ENCODE results near the gene PDZRN3. TPM values are rescaled to one million over a fixed set of nuclear protein-coding genes. Genes with fewer than 3 reads are reported as not detected.
"Not testable (repeated sequence)": the region's sequence is repeated elsewhere in the genome, so short reads cannot be mapped to it uniquely, and the experiment has no call there.

Gene PDZRN3
- total RNA-seq, 2 experiments from 2014 or later: not detected

DNA sequence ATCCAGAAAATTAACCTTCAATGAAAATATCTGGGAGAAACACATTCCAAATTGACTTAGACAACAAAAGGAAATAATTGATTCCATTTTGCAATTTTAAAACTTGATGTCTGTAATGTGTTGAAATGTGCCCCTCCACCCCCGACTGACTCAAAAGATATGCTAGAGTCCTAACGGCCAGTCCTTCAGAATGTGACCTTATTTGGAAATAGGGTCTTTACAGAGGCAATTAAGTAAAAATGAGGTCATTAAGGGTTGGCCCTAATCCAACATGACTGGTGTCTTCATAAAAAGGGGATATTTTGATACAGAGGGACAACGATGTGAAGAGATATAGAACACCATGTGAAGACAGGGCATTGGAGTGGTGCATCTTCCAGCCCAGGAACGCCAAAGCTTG lies 153.9 kb downstream of the PDZRN3 start:
- no peak overlapping the region for H3K4me3 Mint-ChIP-seq
- ATAC-seq (no peak), DNase-seq (no peak)
- H3K9me3 Mint-ChIP-seq: peaks cover 2% of the 10 kb centered on the region
- H3K27ac Mint-ChIP-seq: no peak overlapping the region
- H3K27me3 Mint-ChIP-seq: peaks cover 11% of the 10 kb centered on the region
- no peaks in the 10 kb centered on the region for H3K4me1 Mint-ChIP-seq (ENCODE audit: low read depth)
- intact Hi-C loops (cut with micrococcal nuclease): no loop called here
- TF ChIP-seq, protein P1, sequence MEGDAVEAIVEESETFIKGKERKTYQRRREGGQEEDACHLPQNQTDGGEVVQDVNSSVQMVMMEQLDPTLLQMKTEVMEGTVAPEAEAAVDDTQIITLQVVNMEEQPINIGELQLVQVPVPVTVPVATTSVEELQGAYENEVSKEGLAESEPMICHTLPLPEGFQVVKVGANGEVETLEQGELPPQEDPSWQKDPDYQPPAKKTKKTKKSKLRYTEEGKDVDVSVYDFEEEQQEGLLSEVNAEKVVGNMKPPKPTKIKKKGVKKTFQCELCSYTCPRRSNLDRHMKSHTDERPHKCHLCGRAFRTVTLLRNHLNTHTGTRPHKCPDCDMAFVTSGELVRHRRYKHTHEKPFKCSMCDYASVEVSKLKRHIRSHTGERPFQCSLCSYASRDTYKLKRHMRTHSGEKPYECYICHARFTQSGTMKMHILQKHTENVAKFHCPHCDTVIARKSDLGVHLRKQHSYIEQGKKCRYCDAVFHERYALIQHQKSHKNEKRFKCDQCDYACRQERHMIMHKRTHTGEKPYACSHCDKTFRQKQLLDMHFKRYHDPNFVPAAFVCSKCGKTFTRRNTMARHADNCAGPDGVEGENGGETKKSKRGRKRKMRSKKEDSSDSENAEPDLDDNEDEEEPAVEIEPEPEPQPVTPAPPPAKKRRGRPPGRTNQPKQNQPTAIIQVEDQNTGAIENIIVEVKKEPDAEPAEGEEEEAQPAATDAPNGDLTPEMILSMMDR (IDR thresholded peaks at IDR 0.05): no peak
- CTCF ChIA-PET: interaction anchor here (0.8 kb wide), 1 partner anchor 37 kb away, joined by 3 read pairs; no protein-coding TSS in a partner anchor
- no peaks in the 10 kb centered on the region for H3K36me3 Mint-ChIP-seq (ENCODE audit: low read depth)
- POLR2A ChIA-PET: no interaction called here

DNA sequence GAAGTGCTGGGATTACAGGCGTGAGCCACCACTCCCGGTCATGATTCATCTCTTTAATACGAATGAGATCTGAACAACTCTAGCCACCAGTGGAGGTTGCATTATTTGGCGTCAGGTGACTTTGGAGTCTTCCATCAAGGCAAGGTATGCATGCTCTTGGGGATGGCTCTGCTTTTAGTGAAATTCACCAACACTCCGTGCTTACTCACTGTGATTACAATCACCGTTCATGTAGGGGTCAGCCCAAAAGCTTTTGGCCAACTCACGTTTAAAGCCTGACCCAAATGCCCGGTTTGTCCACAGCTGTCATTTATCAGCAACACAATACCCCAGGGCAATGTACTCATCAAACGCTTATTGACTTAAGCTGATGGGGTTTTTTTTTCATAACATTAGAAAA lies 155.4 kb downstream of the PDZRN3 start:
- POLR2A ChIA-PET: no interaction called here
- H3K27ac Mint-ChIP-seq: no peak overlapping the region

DNA sequence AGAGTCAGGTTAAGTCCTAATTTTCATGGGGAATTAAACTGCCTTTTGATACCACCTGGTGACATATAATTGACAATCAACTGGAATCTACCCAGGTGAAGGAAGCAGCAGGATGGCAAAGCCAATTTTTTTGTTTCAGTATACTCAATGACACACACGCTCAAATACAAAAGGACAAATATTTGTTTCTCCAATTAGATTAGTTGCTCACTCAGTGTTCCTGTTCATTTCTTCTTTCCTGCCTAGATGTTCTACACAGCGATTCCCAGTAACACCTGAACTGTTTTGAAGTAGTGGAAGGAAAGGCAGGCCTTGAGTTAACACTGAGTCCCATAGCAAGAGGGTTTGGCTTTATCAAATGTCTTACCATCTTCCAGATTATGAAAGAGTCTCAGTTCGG lies 157.5 kb downstream of the PDZRN3 start:
- H3K27me3 Mint-ChIP-seq: peaks cover 5% of the 10 kb centered on the region
- no peak overlapping the region for H3K27ac Mint-ChIP-seq
- no peaks in the 10 kb centered on the region for H3K4me1 Mint-ChIP-seq (ENCODE audit: low read depth)
- H3K4me3 Mint-ChIP-seq: no peak overlapping the region
- ChIA-PET CTCF (no interaction called here), POLR2A (no interaction called here)
- TF ChIP-seq, protein P1 (IDR thresholded peaks at IDR 0.05): no peak
- intact Hi-C loops (cut with micrococcal nuclease): no loop called here
- no peak for ATAC-seq
- DNase-seq: no peak
- no peaks in the 10 kb centered on the region for H3K9me3 Mint-ChIP-seq
- no peaks in the 10 kb centered on the region for H3K36me3 Mint-ChIP-seq (ENCODE audit: low read depth)

More for the DNA sequence above, 155.4 kb downstream of the PDZRN3 start:
- ATAC-seq (no peak), DNase-seq (no peak)
- no peaks in the 10 kb centered on the region for H3K4me1 Mint-ChIP-seq (ENCODE audit: low read depth)
- intact Hi-C loops (cut with micrococcal nuclease): no loop called here
- no peak overlapping the region for H3K4me3 Mint-ChIP-seq
- H3K9me3 Mint-ChIP-seq: peaks cover under 1% of the 10 kb centered on the region
- no peaks in the 10 kb centered on the region for H3K36me3 Mint-ChIP-seq (ENCODE audit: low read depth)
- TF ChIP-seq, protein P1 (IDR thresholded peaks at IDR 0.05): no peak
- CTCF ChIA-PET: no interaction called here
- H3K27me3 Mint-ChIP-seq: peaks cover 8% of the 10 kb centered on the region

DNA sequence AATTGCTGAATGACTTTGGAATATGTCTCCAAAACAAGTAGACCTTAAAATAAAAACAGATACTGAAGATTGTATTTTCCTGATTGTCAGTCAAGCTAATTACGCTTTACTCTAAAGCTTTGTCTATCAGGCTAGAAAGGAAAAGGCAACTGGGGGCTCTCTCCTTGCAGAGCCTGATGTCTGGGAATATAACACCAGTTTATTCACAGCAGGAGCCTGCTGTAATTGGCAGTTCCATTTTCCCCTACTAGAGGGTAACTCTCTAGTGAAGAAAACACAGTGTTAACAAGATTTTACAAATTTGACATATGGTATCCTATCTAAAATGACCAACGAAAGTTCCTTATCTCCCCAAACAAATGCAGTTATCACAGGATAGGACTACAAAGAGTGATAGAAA lies 158.8 kb downstream of the PDZRN3 start:
- intact Hi-C loops (cut with micrococcal nuclease): no loop called here
- Mint-ChIP-seq H3K27ac (no peak overlapping the region), H3K4me1 (ENCODE audit: low read depth) (no peaks in the 10 kb centered on the region), H3K9me3 (no peaks in the 10 kb centered on the region), H3K4me3 (no peak overlapping the region), H3K27me3 (peaks cover 2% of the 10 kb centered on the region), H3K36me3 (ENCODE audit: low read depth) (no peaks in the 10 kb centered on the region)
- ATAC-seq (no peak), DNase-seq (no peak)
- POLR2A ChIA-PET: no interaction called here
- CTCF ChIA-PET: no interaction called here
- TF ChIP-seq, protein P1 (IDR thresholded peaks at IDR 0.05): no peak

DNA sequence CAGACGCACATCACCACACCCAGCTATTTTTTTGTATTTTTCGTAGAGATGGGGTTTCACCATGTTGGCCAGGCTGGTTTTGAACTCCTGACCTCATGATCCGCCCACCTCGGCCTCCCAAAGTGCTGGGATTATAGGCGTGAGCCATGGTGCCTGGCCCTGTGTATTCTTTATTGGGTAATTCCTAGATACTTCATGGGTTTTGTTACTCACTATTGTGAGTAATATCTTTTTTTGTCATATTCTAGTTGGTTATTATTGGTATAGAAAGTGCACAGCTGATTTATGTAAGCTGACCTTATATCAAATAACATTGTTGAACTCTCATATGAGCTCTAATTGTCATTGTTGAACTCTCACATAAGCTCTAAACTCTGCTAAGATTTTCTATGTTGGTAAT lies 160.6 kb downstream of the PDZRN3 start:
- intact Hi-C loops (cut with micrococcal nuclease); H3K27ac Mint-ChIP-seq; H3K27me3 Mint-ChIP-seq; H3K4me1 Mint-ChIP-seq (ENCODE audit: low read depth); H3K9me3 Mint-ChIP-seq; ATAC-seq; DNase-seq; POLR2A ChIA-PET; CTCF ChIA-PET; H3K4me3 Mint-ChIP-seq; H3K36me3 Mint-ChIP-seq (ENCODE audit: low read depth): not testable (repeated sequence)

DNA sequence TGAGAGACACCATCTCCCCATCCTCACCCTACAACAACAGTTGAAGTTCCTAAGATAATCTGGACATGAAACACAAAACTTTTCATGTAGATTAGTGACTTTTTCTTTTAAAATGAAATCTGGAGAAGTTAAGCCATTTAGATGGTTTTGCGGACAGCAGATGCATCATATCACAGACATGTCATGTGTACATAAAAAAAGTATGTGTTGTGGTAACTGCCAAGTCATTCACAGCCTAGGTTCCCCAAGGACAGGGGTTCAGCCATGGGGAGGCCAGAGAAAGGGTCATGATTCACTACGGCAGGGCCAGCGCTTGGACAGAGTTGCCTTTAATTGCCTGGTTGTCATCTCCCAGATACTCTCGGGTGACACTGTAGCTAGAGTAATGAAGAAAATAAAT lies 163.2 kb downstream of the PDZRN3 start:
- Mint-ChIP-seq H3K27me3 (peaks cover 1% of the 10 kb centered on the region), H3K4me1 (ENCODE audit: low read depth) (no peaks in the 10 kb centered on the region), H3K4me3 (no peak overlapping the region), H3K9me3 (no peaks in the 10 kb centered on the region), H3K36me3 (ENCODE audit: low read depth) (no peaks in the 10 kb centered on the region), H3K27ac (no peak overlapping the region)
- ChIA-PET POLR2A (no interaction called here), CTCF (no interaction called here)
- intact Hi-C loops (cut with micrococcal nuclease): no loop called here
- TF ChIP-seq, protein P1 (IDR thresholded peaks at IDR 0.05): no peak
- ATAC-seq: no peak
- DNase-seq: no peak

Data from activated CD8-positive, alpha-beta T cell treated with anti-CD3 and anti-CD28 coated beads for 36 hours (primary cell).